CD1c-positive myeloid dendritic cell (primary cell): ENCODE results near the gene NBAS.
"Not testable (repeated sequence)": the region's sequence is repeated elsewhere in the genome, so short reads cannot be mapped to it uniquely, and the experiment has no call there.

Source experiments
- DNase-seq: peaks from one replicate; pipeline ENCODE4 v3.0.0-alpha.2; 2016; ENCODE audit errors: extremely low spot score

The NBAS gene

GRCh38 chr2:15527074-15527739 lies 33.9 kb downstream of the NBAS start:
- DNase-seq = no peak

GRCh38 chr2:15521641-15522181 lies 39.4 kb downstream of the NBAS start:
- no peak for DNase-seq

GRCh38 chr2:15520346-15520745 lies 40.8 kb downstream of the NBAS start:
- no peak for DNase-seq

GRCh38 chr2:15518759-15519158 lies 42.4 kb downstream of the NBAS start:
- not testable (repeated sequence) for DNase-seq

GRCh38 chr2:15517793-15518192 lies 43.3 kb downstream of the NBAS start:
- DNase-seq = no peak

- no peak for DNase-seq
These were observed 49.4 kb downstream of the NBAS start for GRCh38 chr2:15511686-15512085.

GRCh38 chr2:15510552-15510951 lies 50.6 kb downstream of the NBAS start:
- no peak for DNase-seq

GRCh38 chr2:15510131-15510530 lies 51.0 kb downstream of the NBAS start:
- DNase-seq = no peak

- DNase-seq = no peak
These were observed 53.4 kb downstream of the NBAS start for GRCh38 chr2:15507697-15508096.

- DNase-seq = no peak
These were observed 54.1 kb downstream of the NBAS start for GRCh38 chr2:15507061-15507460.

GRCh38 chr2:15506229-15506819 lies 54.8 kb downstream of the NBAS start:
- no peak for DNase-seq

- no peak for DNase-seq
These were observed 56.1 kb downstream of the NBAS start for GRCh38 chr2:15504882-15505663.

- DNase-seq = not testable (repeated sequence)
These were observed 61.9 kb downstream of the NBAS start for GRCh38 chr2:15499251-15499650.

- DNase-seq = peak; percentile 19
These were observed 62.6 kb downstream of the NBAS start for GRCh38 chr2:15498554-15498953.

- no peak for DNase-seq
These were observed 66.3 kb downstream of the NBAS start for GRCh38 chr2:15494877-15495276.

GRCh38 chr2:15492773-15493325 lies 68.3 kb downstream of the NBAS start:
- DNase-seq = no peak

GRCh38 chr2:15486770-15487169 lies 74.4 kb downstream of the NBAS start:
- DNase-seq = no peak

GRCh38 chr2:15485949-15486348 lies 75.2 kb downstream of the NBAS start:
- no peak for DNase-seq

- DNase-seq = no peak
These were observed 80.1 kb downstream of the NBAS start for GRCh38 chr2:15481000-15481399.

GRCh38 chr2:15480552-15480951 lies 80.6 kb downstream of the NBAS start:
- no peak for DNase-seq

- DNase-seq = no peak
These were observed 88.3 kb downstream of the NBAS start for GRCh38 chr2:15472876-15473275.

GRCh38 chr2:15472133-15472532 lies 89.0 kb downstream of the NBAS start:
- DNase-seq = no peak
